Hematopoietic multipotent progenitor cell treated with erythropoietin and hydrocortisone succinate and interleukin-3 and kit ligand, for 17 days (in vitro differentiated cells): Measurements from ENCODE around the gene TREH.
A peak's percentile ranks its signal among the peaks of the same experiment; 100 is the strongest.

ENCODE experiments used
- DNase-seq: peaks from one replicate; pipeline ENCODE4 v3.0.0-alpha.2; 2015; ENCODE audit warnings: low spot score

The TREH gene

GRCh38 chr11:118663902-118664301 lies 15.5 kb downstream of the TREH start:
- DNase-seq = no peak

- DNase-seq = no peak
Measured at GRCh38 chr11:118663381-118663780, 16.1 kb downstream of the TREH start.

- DNase-seq = no peak
Measured at GRCh38 chr11:118662401-118663271, 16.8 kb downstream of the TREH start.

- DNase-seq = no peak
Measured at GRCh38 chr11:118661425-118662301, 17.8 kb downstream of the TREH start.

GRCh38 chr11:118660681-118661424 lies 18.6 kb downstream of the TREH start:
- no peak for DNase-seq

- no peak for DNase-seq
Measured at GRCh38 chr11:118659953-118660680, 19.3 kb downstream of the TREH start.

GRCh38 chr11:118659314-118659952 lies 20.0 kb downstream of the TREH start:
- DNase-seq = peak; percentile 62

GRCh38 chr11:118658429-118659313 lies 20.8 kb downstream of the TREH start:
- DNase-seq = no peak

- DNase-seq = no peak
Measured at GRCh38 chr11:118657709-118658428, 21.6 kb downstream of the TREH start.

- no peak for DNase-seq
Measured at GRCh38 chr11:118657238-118657637, 22.2 kb downstream of the TREH start.

GRCh38 chr11:118656563-118657165 lies 22.8 kb downstream of the TREH start:
- DNase-seq = no peak

GRCh38 chr11:118655486-118656190 lies 23.8 kb downstream of the TREH start:
- no peak for DNase-seq

- DNase-seq = no peak
Measured at GRCh38 chr11:118653684-118654390, 25.6 kb downstream of the TREH start.

- DNase-seq = no peak
Measured at GRCh38 chr11:118652681-118653181, 26.7 kb downstream of the TREH start.

- DNase-seq = no peak
Measured at GRCh38 chr11:118651820-118652219, 27.6 kb downstream of the TREH start.

- DNase-seq = no peak
Measured at GRCh38 chr11:118650366-118650765, 29.1 kb downstream of the TREH start.

GRCh38 chr11:118649941-118650340 lies 29.5 kb downstream of the TREH start:
- no peak for DNase-seq
